ENCODE data around the gene HIC1. TPM values are rescaled to one million over a fixed set of nuclear protein-coding genes. Genes with fewer than 3 reads are reported as not detected.

Gene HIC1
- polyA plus RNA-seq, 3 donors, result 12.9 to 31.1 (median 24.1) TPM

GRCh38 chr17:2058586-2059546 lies 4.0 kb downstream of the HIC1 start:
- no peak for DNase-seq

DNA sequence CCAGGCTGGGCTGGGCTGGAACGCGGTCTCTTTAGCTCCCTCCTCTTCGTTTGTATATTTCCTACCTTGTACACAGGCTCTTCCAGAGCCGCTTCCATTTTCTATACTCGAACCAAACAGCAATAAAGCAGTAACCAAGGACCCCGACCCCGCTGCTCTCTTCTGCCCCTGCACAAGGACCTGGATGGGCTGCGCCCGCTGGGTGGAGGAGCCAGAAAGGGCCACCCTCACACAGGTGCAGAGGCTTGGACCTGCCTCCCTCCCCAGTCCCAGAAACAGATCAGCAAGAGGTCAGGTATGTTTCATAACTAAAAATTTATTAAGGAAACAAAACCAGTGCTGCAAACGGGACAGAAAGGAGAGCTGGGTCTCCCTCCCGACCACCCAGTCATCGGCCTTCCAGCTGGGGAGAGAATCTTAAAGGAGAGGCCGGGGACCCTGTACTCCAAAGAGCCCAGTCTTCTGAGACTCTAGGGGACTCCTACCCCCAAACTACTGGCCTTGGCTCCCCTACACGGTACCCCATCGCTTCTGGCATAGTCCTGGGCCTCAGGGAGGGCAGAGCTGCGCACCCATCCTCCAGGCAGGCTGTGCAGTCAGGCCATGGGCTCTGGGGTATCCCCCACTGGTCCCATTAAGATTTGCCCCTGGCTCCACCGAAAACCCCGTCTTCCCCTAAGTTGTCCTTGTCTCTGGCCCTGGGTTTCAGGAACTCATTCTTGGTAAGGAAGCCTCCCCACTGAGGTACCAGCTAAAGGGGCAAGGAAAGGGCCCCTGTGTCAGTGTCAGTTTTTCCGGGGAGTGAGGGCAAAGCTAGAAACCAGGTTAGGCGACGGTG lies 4.9 kb downstream of the HIC1 start:
- no peak for DNase-seq

- DNase-seq, result no peak
Measured at GRCh38 chr17:2060385-2060658, 5.4 kb downstream of the HIC1 start.

DNA sequence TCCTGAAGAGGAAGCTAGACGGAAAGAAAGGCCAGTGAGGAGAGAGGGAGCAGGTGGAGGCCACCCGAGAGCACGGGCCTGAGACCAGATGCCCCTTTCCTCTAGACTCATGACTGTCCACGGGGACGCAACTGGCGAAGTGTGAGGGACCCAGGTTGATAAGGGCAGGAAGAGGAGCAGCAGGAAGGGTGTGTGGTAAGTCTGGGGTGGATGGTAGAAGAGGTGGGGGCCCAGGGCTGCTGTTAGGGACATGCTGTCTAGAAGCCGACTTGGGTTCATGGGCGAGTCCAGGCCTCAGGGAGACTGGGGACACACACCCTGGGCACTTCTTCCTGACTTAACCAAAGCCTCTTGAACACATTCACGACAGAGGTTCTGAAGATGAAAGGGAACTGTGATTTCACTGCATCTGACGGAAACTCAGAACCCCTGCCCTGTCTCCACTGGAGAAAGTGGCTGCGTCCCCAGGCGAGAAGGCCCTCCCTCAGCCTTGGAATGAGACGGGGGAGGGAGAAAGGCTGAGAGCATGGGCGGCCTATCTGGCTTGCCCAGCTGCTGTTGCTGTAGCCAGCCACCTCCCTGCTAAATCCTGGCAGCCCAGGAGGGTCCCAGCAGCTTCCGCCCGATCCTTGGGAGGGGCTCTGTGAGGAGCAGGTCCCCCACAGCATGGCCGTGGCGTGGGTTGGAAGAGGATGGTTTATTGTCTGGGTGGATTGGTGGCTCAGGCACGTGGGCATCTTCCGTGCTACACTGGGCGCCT lies 6.0 kb downstream of the HIC1 start:
- no peak for DNase-seq

DNA sequence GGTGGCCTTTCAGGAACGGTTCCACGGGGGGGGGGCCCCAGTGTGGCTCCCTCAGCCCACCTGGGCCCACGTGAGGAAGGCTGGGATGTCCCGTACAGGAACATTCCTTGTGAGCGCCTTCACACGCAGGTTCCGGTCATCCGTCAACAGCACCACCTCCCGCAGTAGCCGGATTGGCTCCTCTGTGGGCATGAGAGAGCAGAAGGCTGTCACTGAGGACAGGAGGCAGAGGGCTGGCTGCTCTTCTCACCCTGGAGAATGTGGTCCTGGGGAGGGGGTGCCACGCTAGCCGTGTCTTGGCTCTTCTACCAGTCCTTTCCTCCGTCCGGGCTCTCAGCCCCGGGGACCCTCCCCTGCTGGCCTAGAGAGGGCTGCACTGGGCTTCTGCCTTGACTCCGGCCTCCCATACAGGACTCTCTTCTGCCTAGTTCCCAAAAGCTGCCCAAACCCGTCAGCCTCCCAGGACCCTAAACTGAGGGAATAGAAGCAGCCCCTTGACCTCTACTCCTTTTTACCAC lies 6.6 kb downstream of the HIC1 start:
- DNase-seq, result no peak

- DNase-seq, result no peak
Measured at GRCh38 chr17:2062571-2063183, 7.8 kb downstream of the HIC1 start.

DNA sequence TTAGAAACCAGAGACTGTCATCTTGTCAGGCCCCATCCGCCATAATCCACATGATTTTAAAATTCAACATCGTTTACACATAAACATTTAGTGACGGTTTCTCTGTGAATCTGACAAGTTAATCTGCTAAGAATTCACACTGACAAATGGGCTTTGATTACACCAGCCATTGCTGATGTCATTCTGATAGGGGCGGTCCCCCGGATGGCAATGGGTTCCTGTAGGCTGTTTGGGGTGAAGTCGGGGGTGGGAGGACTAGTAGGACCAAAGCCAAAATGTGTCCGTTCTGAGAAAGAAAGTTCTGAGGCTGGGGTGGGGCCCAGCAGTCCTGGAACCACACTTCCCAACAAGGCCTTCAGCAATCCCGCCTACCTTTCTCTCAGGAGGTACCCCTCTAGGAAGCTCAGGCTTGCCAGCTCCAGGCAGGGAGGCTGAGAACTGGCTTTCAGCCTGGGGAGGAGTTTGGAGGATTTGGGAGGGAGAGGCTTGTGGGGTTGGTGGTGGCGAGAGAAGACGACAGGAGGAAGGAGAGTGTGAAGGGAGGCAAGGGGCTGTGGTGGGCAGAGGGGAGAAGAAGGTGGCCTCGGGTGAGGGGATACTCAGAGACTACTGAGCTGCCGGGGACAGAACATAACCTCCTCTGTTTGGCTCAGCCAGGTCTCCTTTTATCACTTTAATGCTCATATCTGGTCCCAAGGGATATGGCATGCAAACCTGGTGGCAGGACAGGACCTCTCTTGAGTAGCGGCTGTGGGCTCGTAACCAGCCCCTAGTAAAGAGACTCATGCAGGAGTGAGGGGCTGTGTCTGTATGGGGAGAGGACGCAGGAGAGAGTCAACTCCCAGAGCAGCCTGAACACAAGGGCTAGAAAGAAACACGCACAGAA lies 8.6 kb downstream of the HIC1 start:
- no peak for DNase-seq

DNA sequence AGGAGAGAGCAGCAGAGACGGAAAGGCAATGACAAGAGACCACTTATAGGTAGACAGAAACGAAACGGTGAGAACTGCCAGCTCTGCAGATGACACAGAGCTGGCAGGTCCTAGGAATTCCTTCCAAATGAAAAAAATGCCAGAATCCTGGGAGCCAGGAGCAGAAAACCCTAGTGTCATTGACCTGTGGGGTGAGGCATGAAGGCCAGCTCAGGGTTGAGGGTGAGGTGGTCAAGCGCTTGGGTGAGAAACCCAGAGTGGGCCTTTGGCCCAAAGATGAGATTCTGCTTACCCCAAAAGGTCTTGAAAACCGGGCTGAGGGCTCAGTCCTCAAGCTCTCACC lies 9.2 kb downstream of the HIC1 start:
- no peak for DNase-seq

GRCh38 chr17:2064520-2064971 lies 9.6 kb downstream of the HIC1 start:
- no peak for DNase-seq

- no peak for DNase-seq
Measured at GRCh38 chr17:2064980-2065785, 10.3 kb downstream of the HIC1 start.

DNA sequence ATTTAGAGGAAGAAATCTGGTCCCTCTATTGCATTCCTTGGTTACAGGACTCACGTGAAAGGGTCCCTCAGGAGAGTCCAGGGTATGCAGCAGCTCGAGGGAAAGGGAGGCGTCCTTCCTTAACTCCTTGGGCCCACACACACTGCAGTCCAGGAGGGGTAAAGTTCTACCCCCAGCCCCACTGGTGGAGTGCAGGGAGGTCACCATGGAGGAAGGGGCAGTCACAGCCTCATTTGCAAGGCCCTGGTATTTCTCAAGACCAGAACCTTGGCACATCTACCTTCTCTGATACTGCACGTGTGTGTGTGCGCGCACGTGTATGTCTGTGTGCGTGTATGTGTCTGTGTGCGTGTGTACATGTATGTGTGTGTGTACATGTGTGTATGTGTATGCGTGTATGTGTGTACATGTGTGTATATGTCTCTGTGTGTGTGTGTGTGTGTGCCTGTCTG lies 11.1 kb downstream of the HIC1 start:
- DNase-seq, result no peak

DNA sequence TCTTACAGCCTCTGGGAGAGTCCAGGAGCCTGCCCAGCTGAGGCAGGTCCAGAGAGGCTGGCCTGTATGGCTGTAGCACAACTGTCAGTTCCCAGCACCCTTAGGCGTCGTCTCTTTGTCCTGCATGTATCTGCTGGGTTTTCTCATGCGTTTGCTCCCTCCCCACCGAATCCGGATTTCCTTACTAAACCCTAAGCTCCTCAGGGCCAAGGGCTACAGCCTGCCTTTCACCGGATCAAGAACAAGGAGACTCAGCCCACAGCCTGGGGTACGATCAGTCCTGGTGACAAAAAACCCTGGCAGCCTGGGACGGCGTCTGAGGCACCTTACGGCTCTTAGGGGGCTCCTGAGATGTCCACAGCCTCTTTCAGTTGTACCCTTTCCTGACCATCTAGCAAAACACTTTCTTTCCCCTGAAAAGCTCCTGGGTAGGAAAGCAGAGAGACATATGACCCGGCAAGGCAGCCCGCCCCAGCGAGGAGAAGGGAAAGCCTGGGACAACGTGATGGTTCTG lies 12.2 kb downstream of the HIC1 start:
- DNase-seq, result no peak

DNA sequence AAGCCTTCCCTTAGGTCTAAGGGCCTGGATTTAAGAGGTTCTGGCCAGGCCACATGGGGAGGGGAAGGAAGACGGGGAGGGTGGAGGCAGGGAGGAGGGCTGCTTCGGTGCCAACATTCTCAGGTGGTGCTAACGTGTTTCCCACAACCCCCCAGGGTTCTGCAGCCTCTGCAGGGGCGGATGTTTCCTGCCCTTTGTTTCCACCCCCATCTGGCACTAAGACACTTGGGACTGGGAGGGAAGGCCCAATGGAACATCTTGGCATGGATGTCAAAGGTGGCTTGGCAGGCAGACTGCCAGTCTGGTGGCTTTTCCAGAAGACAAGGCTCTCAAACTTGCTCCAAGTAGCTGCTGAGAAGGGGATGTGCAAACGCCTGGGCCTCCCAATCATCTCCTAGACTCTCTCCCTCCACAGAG lies 12.7 kb downstream of the HIC1 start:
- no peak for DNase-seq

- no peak for DNase-seq
Measured at GRCh38 chr17:2068031-2068518, 13.2 kb downstream of the HIC1 start.

- no peak for DNase-seq
Measured at GRCh38 chr17:2068519-2069051, 13.7 kb downstream of the HIC1 start.

- no peak for DNase-seq
Measured at GRCh38 chr17:2070241-2071023, 15.5 kb downstream of the HIC1 start.

GRCh38 chr17:2071024-2071385 lies 16.1 kb downstream of the HIC1 start:
- DNase-seq, result no peak
